Activated B cell treated with CpG ODN at 0.5 μM for 24 hours (primary cell): ENCODE measurements around the gene GLT8D1. TPM values are rescaled to one million over a fixed set of nuclear protein-coding genes. Genes with fewer than 3 reads are reported as not detected.

Experiments
- ATAC-seq: fragments of 200-7000 bp; cut with Tn5 transposase; one replicate; pipeline ENCODE4 v1.10.0; 2021; ENCODE audit warnings: low read depth, mild to moderate bottlenecking, moderate library complexity
- CTCF ChIA-PET: fragments of 350-600 bp; sonication (Branson Sonifier 250); formaldehyde crosslinking; loops from one replicate; lab custom pipeline; 2021; ENCODE audit warnings: antibody characterized with exemption; lab: Charles Lee
- POLR2A ChIA-PET: fragments of 350-600 bp; sonication (Branson Sonifier 250); formaldehyde crosslinking; loops from one replicate; lab custom pipeline; 2021; ENCODE audit warnings: antibody characterized with exemption; lab: Charles Lee
- DNase-seq: peaks from one replicate; pipeline ENCODE4 v3.0.0; 2022
- H3K27ac Mint-ChIP-seq: one replicate; pipeline ENCODE4 v1.8.0; 2020; ENCODE audit warnings: mixed read lengths
- H3K27me3 Mint-ChIP-seq: one replicate; pipeline ENCODE4 v1.8.0; 2021; ENCODE audit warnings: mixed read lengths
- H3K36me3 Mint-ChIP-seq: one replicate; pipeline ENCODE4 v1.8.0; 2021; ENCODE audit warnings: low read depth, mixed read lengths
- H3K4me1 Mint-ChIP-seq: one replicate; pipeline ENCODE4 v1.8.0; 2021; ENCODE audit warnings: mixed read lengths
- H3K4me3 Mint-ChIP-seq: one replicate; pipeline ENCODE4 v1.8.0; 2020; ENCODE audit warnings: mild to moderate bottlenecking, mixed read lengths
- H3K9me3 Mint-ChIP-seq: one replicate; pipeline ENCODE4 v1.8.0; 2020; ENCODE audit warnings: mixed read lengths
- intact Hi-C: fragments of 100-400 bp; cut with micrococcal nuclease; formaldehyde crosslinking; loops from one replicate; pipeline ENCODE4 v1.15.1; 2024
- total RNA-seq: library from RNA; stranded (reverse); gene quantifications from 2 replicates; pipeline ENCODE4 v1.2.3, GENCODE V29; 2022
- TF ChIP-seq, protein P1 (sequence below): fragments of 200-600 bp; IDR thresholded peaks from one replicate; pipeline ENCODE4 v1.8.0; 2022; ENCODE audit warnings: antibody characterized with exemption, mild to moderate bottlenecking

The GLT8D1 gene
- total RNA-seq, 1 donor from 2014 or later: 22.2 TPM

DNA sequence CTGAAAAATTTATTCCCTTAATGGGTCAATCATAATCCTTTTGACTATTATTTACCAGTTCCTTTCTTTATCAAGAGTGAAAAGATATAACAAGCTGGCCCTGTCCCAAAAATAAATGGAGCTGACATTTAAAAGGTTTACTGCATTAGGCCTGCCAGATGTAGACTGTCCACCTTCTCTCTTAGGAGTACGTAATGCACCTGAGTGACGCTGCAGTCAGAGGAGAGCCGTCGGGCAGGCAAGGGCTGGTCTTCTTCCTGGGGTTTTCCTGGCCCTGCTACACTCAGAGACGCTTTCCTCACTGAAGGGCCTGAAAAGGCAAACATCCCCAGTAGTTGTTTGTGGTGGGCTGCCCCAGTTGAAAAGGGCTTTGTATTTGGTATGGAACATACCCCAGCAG, 37.6 kb upstream of the GLT8D1 start:
- intact Hi-C loops: loop anchor here (2.0 kb wide), 1 partner anchor 244 kb away; no protein-coding TSS in a partner anchor
- Mint-ChIP-seq H3K4me3 (no peak overlapping the region), H3K36me3 (peaks cover 66% of the 10 kb centered on the region), H3K27ac (no peak overlapping the region), H3K27me3 (no peaks in the 10 kb centered on the region), H3K9me3 (no peaks in the 10 kb centered on the region), H3K4me1 (no peaks in the 10 kb centered on the region)
- TF ChIP-seq, protein P1, sequence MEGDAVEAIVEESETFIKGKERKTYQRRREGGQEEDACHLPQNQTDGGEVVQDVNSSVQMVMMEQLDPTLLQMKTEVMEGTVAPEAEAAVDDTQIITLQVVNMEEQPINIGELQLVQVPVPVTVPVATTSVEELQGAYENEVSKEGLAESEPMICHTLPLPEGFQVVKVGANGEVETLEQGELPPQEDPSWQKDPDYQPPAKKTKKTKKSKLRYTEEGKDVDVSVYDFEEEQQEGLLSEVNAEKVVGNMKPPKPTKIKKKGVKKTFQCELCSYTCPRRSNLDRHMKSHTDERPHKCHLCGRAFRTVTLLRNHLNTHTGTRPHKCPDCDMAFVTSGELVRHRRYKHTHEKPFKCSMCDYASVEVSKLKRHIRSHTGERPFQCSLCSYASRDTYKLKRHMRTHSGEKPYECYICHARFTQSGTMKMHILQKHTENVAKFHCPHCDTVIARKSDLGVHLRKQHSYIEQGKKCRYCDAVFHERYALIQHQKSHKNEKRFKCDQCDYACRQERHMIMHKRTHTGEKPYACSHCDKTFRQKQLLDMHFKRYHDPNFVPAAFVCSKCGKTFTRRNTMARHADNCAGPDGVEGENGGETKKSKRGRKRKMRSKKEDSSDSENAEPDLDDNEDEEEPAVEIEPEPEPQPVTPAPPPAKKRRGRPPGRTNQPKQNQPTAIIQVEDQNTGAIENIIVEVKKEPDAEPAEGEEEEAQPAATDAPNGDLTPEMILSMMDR: no peak
- ChIA-PET CTCF (interaction anchor here (0.9 to 1.0 kb wide), 3 partner anchors 55 to 190 kb away, joined by 3 to 4 read pairs (median 3); no protein-coding TSS in a partner anchor), POLR2A (no interaction called here)
- no peak for DNase-seq
- no peak for ATAC-seq

GRCh38 chr3:52742418-52743041, 36.9 kb upstream of the GLT8D1 start:
- Mint-ChIP-seq H3K9me3 (no peaks in the 10 kb centered on the region), H3K27me3 (no peaks in the 10 kb centered on the region), H3K4me1 (no peaks in the 10 kb centered on the region), H3K36me3 (peaks cover 67% of the 10 kb centered on the region), H3K4me3 (no peak overlapping the region), H3K27ac (no peak overlapping the region)
- intact Hi-C loops: loop anchor here (1.0 to 2.0 kb wide), 5 partner anchors 57 to 330 kb away; no protein-coding TSS in a partner anchor
- POLR2A ChIA-PET: no interaction called here
- DNase-seq (no peak), ATAC-seq (peak; percentile 45)
- TF ChIP-seq, protein P1: peak; percentile 43
- CTCF ChIA-PET: interaction anchor here (1.0 kb wide), 2 partner anchors 78 to 331 kb away, joined by 3 to 6 read pairs; no protein-coding TSS in a partner anchor

GRCh38 chr3:52739730-52740129, 34.1 kb upstream of the GLT8D1 start:
- CTCF ChIA-PET: no interaction called here
- intact Hi-C loops: no loop called here
- Mint-ChIP-seq H3K9me3 (no peaks in the 10 kb centered on the region), H3K36me3 (peaks cover 69% of the 10 kb centered on the region), H3K27me3 (no peaks in the 10 kb centered on the region), H3K27ac (no peak overlapping the region), H3K4me1 (no peaks in the 10 kb centered on the region), H3K4me3 (no peak overlapping the region)
- ATAC-seq (no peak), DNase-seq (no peak)
- TF ChIP-seq, protein P1: no peak
- POLR2A ChIA-PET: no interaction called here

GRCh38 chr3:52733256-52733891, 27.8 kb upstream of the GLT8D1 start:
- POLR2A ChIA-PET: no interaction called here
- DNase-seq (no peak), ATAC-seq (no peak)
- TF ChIP-seq, protein P1: no peak
- Mint-ChIP-seq H3K27ac (no peak overlapping the region), H3K27me3 (no peaks in the 10 kb centered on the region), H3K9me3 (peaks cover 9% of the 10 kb centered on the region), H3K4me1 (peaks cover 6% of the 10 kb centered on the region), H3K36me3 (peaks cover 78% of the 10 kb centered on the region), H3K4me3 (no peak overlapping the region)
- intact Hi-C loops: no loop called here
- CTCF ChIA-PET: no interaction called here

- peaks cover 73% of the 10 kb centered on the region for H3K36me3 Mint-ChIP-seq
- no peak overlapping the region for H3K27ac Mint-ChIP-seq
- peaks cover 10% of the 10 kb centered on the region for H3K9me3 Mint-ChIP-seq
- ChIA-PET POLR2A (no interaction called here), CTCF (no interaction called here)
- peaks cover 6% of the 10 kb centered on the region for H3K4me1 Mint-ChIP-seq
- DNase-seq (no peak), ATAC-seq (no peak)
- intact Hi-C loops: no loop called here
- H3K27me3 Mint-ChIP-seq: no peaks in the 10 kb centered on the region
- H3K4me3 Mint-ChIP-seq: no peak overlapping the region
- TF ChIP-seq, protein P1: no peak
These were observed 26.0 kb upstream of the GLT8D1 start for GRCh38 chr3:52731590-52731989.
